OCI-LY3 (cell line): ENCODE data around the gene PGS1.

Experiments
- EZH2phosphoT487 ChIP-seq: fragments of 200-600 bp; shearing (Covaris generic); IDR thresholded peaks from 2 replicates; pipeline ENCODE4 v1.6.1; 2018; ENCODE audit warnings: antibody characterized with exemption, mixed run types, low read depth
- TF ChIP-seq, protein P1 (sequence below): fragments of 200-600, 300-600 bp; sonication (generic); IDR thresholded peaks from 2 replicates; pipeline ENCODE4 v1.5.1; 2014; ENCODE audit warnings: antibody characterized with exemption, low read length, low read depth

DNA sequence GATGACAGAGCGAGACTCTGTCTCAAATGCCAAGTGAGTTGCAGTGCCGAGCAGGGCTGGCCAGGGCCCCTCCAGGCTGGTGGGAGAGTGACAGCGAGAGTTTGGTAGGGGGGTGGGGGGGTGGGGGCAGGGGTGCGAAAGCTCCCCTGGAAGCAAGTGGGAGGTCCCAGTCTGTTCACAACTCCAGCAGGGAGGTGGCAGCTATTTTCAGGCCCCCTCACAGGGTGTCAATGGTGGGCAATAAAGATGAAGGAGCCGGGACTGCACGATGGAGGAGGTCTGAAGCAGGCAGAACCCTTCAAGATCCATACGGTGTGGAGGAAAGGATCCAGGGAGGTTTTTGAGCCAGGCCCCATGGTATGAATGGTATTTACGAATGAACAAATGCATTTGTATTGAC lies 83.7 kb downstream of the PGS1 start:
- TF ChIP-seq, protein P1, sequence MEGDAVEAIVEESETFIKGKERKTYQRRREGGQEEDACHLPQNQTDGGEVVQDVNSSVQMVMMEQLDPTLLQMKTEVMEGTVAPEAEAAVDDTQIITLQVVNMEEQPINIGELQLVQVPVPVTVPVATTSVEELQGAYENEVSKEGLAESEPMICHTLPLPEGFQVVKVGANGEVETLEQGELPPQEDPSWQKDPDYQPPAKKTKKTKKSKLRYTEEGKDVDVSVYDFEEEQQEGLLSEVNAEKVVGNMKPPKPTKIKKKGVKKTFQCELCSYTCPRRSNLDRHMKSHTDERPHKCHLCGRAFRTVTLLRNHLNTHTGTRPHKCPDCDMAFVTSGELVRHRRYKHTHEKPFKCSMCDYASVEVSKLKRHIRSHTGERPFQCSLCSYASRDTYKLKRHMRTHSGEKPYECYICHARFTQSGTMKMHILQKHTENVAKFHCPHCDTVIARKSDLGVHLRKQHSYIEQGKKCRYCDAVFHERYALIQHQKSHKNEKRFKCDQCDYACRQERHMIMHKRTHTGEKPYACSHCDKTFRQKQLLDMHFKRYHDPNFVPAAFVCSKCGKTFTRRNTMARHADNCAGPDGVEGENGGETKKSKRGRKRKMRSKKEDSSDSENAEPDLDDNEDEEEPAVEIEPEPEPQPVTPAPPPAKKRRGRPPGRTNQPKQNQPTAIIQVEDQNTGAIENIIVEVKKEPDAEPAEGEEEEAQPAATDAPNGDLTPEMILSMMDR, result no peak
- no peak for TF ChIP-seq EZH2phosphoT487
